ENCODE results near the gene DUOX1.

DUOX1 gene

GRCh38 chr15:45143946-45144345, 14.2 kb downstream of the DUOX1 start:
- DNase-seq: no peak

GRCh38 chr15:45144775-45145174, 15.0 kb downstream of the DUOX1 start:
- no peak for DNase-seq

GRCh38 chr15:45146405-45146804, 16.6 kb downstream of the DUOX1 start:
- DNase-seq: no peak

- no peak for DNase-seq
These were observed 17.8 kb downstream of the DUOX1 start for GRCh38 chr15:45147606-45148005.

- no peak for DNase-seq
These were observed 18.6 kb downstream of the DUOX1 start for GRCh38 chr15:45148076-45149059.

GRCh38 chr15:45149060-45149459, 19.3 kb downstream of the DUOX1 start:
- no peak for DNase-seq

- no peak for DNase-seq
These were observed 20.7 kb downstream of the DUOX1 start for GRCh38 chr15:45150481-45150880.

GRCh38 chr15:45150997-45151396, 21.2 kb downstream of the DUOX1 start:
- no peak for DNase-seq

GRCh38 chr15:45151998-45152828, 22.4 kb downstream of the DUOX1 start:
- DNase-seq: no peak

GRCh38 chr15:45155739-45156138, 25.9 kb downstream of the DUOX1 start:
- no peak for DNase-seq

GRCh38 chr15:45156744-45157455, 27.1 kb downstream of the DUOX1 start:
- peak; percentile 20 for DNase-seq

GRCh38 chr15:45157974-45158373, 28.2 kb downstream of the DUOX1 start:
- DNase-seq: peak; percentile 19

GRCh38 chr15:45161666-45162065, 31.9 kb downstream of the DUOX1 start:
- no peak for DNase-seq

GRCh38 chr15:45162771-45163507, 33.1 kb downstream of the DUOX1 start:
- peak; percentile 58 for DNase-seq

GRCh38 chr15:45163508-45163856, 33.7 kb downstream of the DUOX1 start:
- DNase-seq: no peak

- no peak for DNase-seq
These were observed 35.1 kb downstream of the DUOX1 start for GRCh38 chr15:45164914-45165313.

GRCh38 chr15:45165536-45165935, 35.7 kb downstream of the DUOX1 start:
- no peak for DNase-seq

- DNase-seq: peak; percentile 93
These were observed 37.2 kb downstream of the DUOX1 start for GRCh38 chr15:45166834-45167630.

GRCh38 chr15:45167631-45168205, 37.9 kb downstream of the DUOX1 start:
- no peak for DNase-seq

- no peak for DNase-seq
These were observed 38.5 kb downstream of the DUOX1 start for GRCh38 chr15:45168286-45168685.

Data from activated CD4-positive, alpha-beta T cell treated with anti-CD3 and anti-CD28 coated beads, Interleukin-2, amount 50 U/mL, for 16 hours (primary cell).